ENCODE data around the gene PXT1.

DNA sequence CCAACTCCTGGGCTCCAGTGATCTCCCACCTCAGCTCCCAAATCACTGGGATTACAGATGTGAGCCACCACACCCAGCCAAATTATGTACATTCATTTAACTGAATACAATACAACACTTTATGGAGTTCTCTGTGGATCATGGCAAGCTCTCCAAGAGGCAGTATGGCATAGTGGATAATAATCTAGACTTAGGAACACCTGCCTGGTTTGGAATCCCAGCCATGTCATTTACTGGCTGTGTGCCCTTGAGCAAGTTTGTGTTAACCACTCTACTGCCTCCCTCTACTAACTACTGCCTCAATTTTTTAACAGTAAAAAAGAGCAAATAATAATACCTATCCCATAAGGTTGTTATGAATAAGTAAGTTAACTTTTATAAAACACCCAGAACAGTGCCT lies 53.3 kb downstream of the PXT1 start:
- TF ChIP-seq, protein P1, sequence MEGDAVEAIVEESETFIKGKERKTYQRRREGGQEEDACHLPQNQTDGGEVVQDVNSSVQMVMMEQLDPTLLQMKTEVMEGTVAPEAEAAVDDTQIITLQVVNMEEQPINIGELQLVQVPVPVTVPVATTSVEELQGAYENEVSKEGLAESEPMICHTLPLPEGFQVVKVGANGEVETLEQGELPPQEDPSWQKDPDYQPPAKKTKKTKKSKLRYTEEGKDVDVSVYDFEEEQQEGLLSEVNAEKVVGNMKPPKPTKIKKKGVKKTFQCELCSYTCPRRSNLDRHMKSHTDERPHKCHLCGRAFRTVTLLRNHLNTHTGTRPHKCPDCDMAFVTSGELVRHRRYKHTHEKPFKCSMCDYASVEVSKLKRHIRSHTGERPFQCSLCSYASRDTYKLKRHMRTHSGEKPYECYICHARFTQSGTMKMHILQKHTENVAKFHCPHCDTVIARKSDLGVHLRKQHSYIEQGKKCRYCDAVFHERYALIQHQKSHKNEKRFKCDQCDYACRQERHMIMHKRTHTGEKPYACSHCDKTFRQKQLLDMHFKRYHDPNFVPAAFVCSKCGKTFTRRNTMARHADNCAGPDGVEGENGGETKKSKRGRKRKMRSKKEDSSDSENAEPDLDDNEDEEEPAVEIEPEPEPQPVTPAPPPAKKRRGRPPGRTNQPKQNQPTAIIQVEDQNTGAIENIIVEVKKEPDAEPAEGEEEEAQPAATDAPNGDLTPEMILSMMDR (optimal IDR thresholded peaks at IDR 0.05 in 1 of 3, IDR thresholded peaks at IDR 0.05 in 1 of 3, conservative IDR thresholded peaks at IDR 0.05 in 1 of 3; ENCODE audit: extremely low read depth in 1 of 3, insufficient read depth in 2 of 3, low read length in 3 of 3), result no peak
- TF ChIP-seq EZH2 (IDR thresholded peaks at IDR 0.05; ENCODE audit: low read length), result no peak

Data from keratinocyte (primary cell).